ENCODE results near the gene CRTC3.
"Not testable (repeated sequence)": the region's sequence is repeated elsewhere in the genome, so short reads cannot be mapped to it uniquely, and the experiment has no call there.

CRTC3 gene

DNA sequence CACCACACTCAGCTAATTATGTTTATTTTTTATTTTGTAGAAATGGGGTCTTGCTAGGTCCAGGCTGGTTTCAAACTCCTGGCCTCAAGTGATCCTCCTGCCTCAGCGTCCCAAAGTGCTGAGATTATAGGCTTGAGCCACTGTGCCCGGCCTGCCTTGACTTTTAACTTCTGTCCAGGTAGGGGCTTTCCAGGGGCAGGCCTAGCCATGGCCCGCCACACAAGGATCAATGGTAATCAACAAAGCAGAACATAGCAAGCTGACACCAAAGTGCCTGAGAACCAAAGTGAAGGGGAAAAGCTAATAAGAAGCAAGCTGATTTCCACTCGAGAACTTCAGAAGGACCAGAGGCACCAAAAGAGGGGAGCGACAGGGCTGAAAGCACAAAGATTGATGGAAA lies 9.4 kb upstream of the CRTC3 start:
- in situ Hi-C loops (cut with MboI; ENCODE audit: low sequenced_read_pairs) = no loop called here

DNA sequence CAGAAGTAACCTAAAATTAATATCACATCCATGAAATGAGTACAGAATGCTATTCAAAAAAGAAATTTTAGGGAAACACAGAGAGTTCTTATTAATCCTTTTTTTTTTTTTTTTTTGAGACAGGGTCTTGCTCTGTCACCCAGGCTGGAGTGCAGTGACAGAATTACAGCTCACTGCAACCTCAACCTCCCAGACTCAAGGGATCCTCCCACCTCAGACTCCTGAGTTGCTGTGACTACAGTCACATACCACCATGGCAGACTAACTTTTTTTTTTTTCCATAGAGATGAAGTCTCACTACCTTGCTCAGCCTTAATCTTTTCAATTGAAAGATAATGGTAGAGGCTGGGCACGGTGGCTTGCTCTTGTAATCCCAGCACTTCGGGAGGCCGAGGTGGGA lies 6.3 kb upstream of the CRTC3 start:
- in situ Hi-C loops (cut with MboI; ENCODE audit: low sequenced_read_pairs) = no loop called here

- in situ Hi-C loops (cut with MboI; ENCODE audit: low sequenced_read_pairs) = not testable (repeated sequence)
These were observed 5.5 kb upstream of the CRTC3 start for GRCh38 chr15:90524018-90524803.

GRCh38 chr15:90529011-90529370 lies 732 bp upstream of the CRTC3 start:
- in situ Hi-C loops (cut with MboI; ENCODE audit: low sequenced_read_pairs) = no loop called here

DNA sequence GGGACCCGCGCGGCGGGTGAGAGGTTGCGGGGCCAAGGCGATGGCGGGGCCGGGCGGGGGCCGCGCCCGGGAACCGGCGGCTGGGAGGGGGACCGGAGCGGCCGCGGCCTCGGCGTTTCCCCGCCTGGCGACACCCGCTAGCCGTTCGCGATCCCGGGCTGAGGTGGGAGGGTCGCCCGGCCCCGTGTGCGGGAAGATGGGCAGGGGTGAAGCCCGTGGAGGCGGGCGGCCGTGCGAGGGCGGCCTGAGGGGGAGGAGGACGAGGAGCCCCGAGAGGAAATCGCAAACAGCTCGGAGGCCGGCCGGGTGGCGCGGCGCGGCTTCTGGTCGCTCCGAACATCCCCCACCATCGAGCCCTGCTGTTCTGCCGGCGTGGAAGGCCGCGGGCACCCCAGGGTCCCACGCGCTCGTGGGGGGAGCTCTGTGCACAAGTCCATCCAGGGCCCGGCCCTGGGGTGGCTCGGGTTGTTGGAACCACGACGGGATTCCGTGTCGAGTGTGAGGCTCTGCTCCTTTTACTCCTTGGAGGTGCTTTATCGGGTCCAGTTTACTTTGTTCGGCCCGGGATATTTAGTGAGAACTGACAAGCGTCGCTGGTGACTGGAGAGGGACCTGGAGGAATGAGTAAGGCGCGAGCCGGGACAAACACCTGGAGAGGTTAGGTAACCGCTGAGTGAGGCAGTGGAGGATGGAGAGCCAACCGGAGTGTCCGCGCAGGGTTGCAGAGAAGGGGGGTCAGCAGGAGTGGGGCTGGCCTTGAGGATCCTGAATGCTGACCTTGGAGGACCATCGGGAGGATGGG lies 728 bp downstream of the CRTC3 start:
- in situ Hi-C loops (cut with MboI; ENCODE audit: low sequenced_read_pairs) = no loop called here

- in situ Hi-C loops (cut with MboI; ENCODE audit: low sequenced_read_pairs) = no loop called here
These were observed 1.4 kb downstream of the CRTC3 start for GRCh38 chr15:90531147-90531546.

DNA sequence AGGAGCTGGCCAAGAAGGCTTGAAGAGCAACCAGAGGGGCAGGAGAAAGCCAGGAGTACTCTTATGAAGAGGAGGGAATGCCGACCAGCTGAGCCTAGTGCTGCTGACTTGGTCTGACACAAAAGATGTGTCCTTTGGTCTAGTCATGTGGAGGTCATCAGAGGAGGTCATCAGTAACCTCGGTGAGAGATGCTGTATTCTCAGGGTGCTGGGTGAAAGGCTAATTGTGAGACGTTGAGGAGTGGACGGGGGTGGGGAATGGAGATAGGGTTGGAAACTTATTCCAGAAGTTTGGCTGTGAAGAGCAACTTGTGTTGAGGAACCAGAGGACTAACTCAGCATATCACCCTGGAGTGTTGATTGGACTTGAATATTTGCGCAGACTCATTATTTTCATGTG lies 5.5 kb downstream of the CRTC3 start:
- in situ Hi-C loops (cut with MboI; ENCODE audit: low sequenced_read_pairs) = no loop called here

GRCh38 chr15:90539789-90540188 lies 10.1 kb downstream of the CRTC3 start:
- in situ Hi-C loops (cut with MboI; ENCODE audit: low sequenced_read_pairs) = no loop called here

GRCh38 chr15:90540768-90541167 lies 11.0 kb downstream of the CRTC3 start:
- in situ Hi-C loops (cut with MboI; ENCODE audit: low sequenced_read_pairs) = no loop called here

GRCh38 chr15:90545095-90545494 lies 15.4 kb downstream of the CRTC3 start:
- in situ Hi-C loops (cut with MboI; ENCODE audit: low sequenced_read_pairs) = no loop called here

DNA sequence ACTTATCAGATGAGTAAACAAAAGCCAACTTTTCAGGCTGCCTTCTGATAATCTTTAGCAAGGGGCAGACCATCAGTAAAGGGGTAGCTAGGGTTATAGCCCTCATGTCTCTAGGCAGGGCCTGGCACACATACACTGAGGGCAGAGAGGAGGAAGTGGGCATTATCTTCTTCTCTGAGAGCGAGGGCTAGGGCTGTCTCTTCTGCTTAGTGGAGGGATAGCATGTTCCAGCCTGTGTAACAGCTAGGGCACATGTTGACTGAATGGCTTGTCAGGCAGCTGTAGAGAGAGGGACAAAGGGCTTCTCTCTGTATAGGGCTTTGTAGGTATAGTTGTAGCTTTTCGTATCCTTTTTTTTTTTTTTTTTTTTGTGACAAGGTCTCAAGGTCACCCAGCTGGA lies 17.8 kb downstream of the CRTC3 start:
- in situ Hi-C loops (cut with MboI; ENCODE audit: low sequenced_read_pairs) = no loop called here

- in situ Hi-C loops (cut with MboI; ENCODE audit: low sequenced_read_pairs) = no loop called here
These were observed 21.2 kb downstream of the CRTC3 start for GRCh38 chr15:90550919-90551318.

GRCh38 chr15:90552162-90552928 lies 22.6 kb downstream of the CRTC3 start:
- in situ Hi-C loops (cut with MboI; ENCODE audit: low sequenced_read_pairs) = no loop called here

GRCh38 chr15:90552929-90553211 lies 23.1 kb downstream of the CRTC3 start:
- in situ Hi-C loops (cut with MboI; ENCODE audit: low sequenced_read_pairs) = no loop called here

- in situ Hi-C loops (cut with MboI; ENCODE audit: low sequenced_read_pairs) = no loop called here
These were observed 23.6 kb downstream of the CRTC3 start for GRCh38 chr15:90553248-90553745.

GRCh38 chr15:90557186-90558084 lies 27.7 kb downstream of the CRTC3 start:
- in situ Hi-C loops (cut with MboI; ENCODE audit: low sequenced_read_pairs) = no loop called here

DNA sequence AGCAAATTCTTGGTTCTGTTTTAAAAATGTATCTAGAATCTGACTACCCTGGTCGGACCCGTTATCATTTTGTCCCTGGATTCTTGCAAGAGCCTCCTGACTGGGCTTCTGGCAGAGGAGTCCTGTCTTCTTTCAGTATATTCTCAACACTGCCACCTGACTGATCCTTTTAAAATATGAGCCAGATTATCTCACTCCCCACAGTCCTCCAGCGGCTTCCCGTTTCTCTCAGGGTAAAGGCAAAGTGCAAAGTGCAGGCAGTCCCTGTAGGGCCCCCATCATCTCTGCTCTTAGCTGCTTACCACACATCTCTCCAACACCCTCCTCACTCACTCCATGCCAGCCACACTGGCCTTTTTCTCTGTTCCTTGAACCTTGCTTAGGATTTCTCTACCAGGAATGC lies 28.4 kb downstream of the CRTC3 start:
- in situ Hi-C loops (cut with MboI; ENCODE audit: low sequenced_read_pairs) = no loop called here

DNA sequence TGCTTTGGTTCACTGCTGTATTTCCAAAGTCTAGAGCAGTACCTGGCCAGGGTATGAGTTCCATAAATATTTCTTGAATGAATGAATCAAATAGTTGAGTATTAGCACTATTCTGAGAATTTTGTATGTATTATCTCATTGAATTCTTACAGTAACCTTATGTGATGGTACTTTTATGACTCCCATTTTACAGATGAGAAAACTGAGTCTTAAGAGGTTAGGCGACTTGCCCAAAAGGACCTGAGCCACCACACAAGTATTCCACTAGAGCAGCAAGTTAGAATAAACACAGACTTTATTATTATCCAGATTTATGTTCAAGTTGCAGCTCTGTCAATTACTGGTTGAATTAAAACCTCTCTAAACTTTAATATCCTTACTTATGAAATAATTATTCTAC lies 29.4 kb downstream of the CRTC3 start:
- in situ Hi-C loops (cut with MboI; ENCODE audit: low sequenced_read_pairs) = no loop called here

GRCh38 chr15:90560229-90560776 lies 30.6 kb downstream of the CRTC3 start:
- in situ Hi-C loops (cut with MboI; ENCODE audit: low sequenced_read_pairs) = no loop called here

Measured in HL-60/S4 (cell line).